Panc1 (cell line): ENCODE data around the gene KLF2. TPM values are rescaled to one million over a fixed set of nuclear protein-coding genes. Genes with fewer than 3 reads are reported as not detected.

Source experiments
- ATAC-seq: fragments of 200-7000 bp; cut with Tn5 transposase; 2 replicates; pipeline ENCODE4 v1.9.1; 2020; ENCODE audit warnings: mild to moderate bottlenecking, moderate library complexity
- BruUV-seq: library from RNA; stranded (reverse); fragments of 400-500 nt; replicated peaks from 2 replicates; lab custom pipeline; 2021; lab: Mats Ljungman, UMichigan
- CTCF ChIA-PET: fragments of 300-600 bp; sonication (Branson Sonifier 250); formaldehyde crosslinking; loops from one replicate; lab custom pipeline; 2022; ENCODE audit warnings: antibody characterized with exemption; lab: Charles Lee
- POLR2A ChIA-PET: fragments of 300-600 bp; sonication (Branson Sonifier 250); formaldehyde crosslinking; loops from one replicate; lab custom pipeline; 2022; ENCODE audit warnings: antibody characterized with exemption; lab: Charles Lee
- DNase-seq: peaks from one replicate; pipeline ENCODE4 v3.0.0-alpha.2; 2010; ENCODE audit warnings: low read depth, low spot score
- H3K27ac ChIP-seq: 2 replicates; pipeline ENCODE4 v1.5.1; 2011; ENCODE audit warnings: mild to moderate bottlenecking, low read length, inconsistent platforms
- H3K27me3 ChIP-seq: fragments of 200-500 bp; sonication (Bioruptor generic); 2 replicates; pipeline ENCODE4 v1.6.0; 2014; ENCODE audit warnings: low read length, inconsistent platforms; ENCODE audit not compliant: control insufficient read depth, insufficient read depth
- H3K36me3 ChIP-seq: fragments of 200-500 bp; sonication (Bioruptor generic); 2 replicates; pipeline ENCODE4 v1.5.1; 2014; ENCODE audit warnings: inconsistent platforms, mild to moderate bottlenecking, low read length, moderate library complexity; ENCODE audit not compliant: control insufficient read depth, insufficient read depth
- H3K4me1 ChIP-seq: 2 replicates; pipeline ENCODE4 v1.5.1; 2011; ENCODE audit warnings: inconsistent platforms, mild to moderate bottlenecking, low read length, moderate library complexity; ENCODE audit not compliant: control insufficient read depth, insufficient read depth
- H3K4me3 ChIP-seq, 2 experiments: 2 replicates each; pipeline ENCODE4 v1.5.1; 2011 to 2012; ENCODE audit warnings: low read depth in 2 of 2, low read length in 2 of 2, mild to moderate bottlenecking in 2 of 2, inconsistent platforms in 1 of 2, moderate library complexity in 1 of 2
- H3K9me3 ChIP-seq: fragments of 200-500 bp; sonication (Bioruptor generic); 2 replicates; pipeline ENCODE4 v1.5.1; 2014; ENCODE audit warnings: low read depth, mild to moderate bottlenecking, inconsistent platforms, low read length, moderate library complexity; ENCODE audit not compliant: control insufficient read depth, insufficient read depth
- CTCF ChIP-seq: fragments of 450-650 bp; IDR thresholded peaks from 2 replicates; pipeline ENCODE4 v1.5.1; 2017; ENCODE audit warnings: mild to moderate bottlenecking
- POLR2AphosphoS5 ChIP-seq: IDR thresholded peaks from 2 replicates; pipeline ENCODE4 v1.6.1; 2012; ENCODE audit warnings: mild to moderate bottlenecking, low read depth, low read length, moderate library complexity
- REST ChIP-seq, 2 experiments: IDR thresholded peaks; 2 replicates each; pipeline ENCODE4 v1.6.1; 2011 to 2012; ENCODE audit warnings: low read depth in 2 of 2, control low read depth in 1 of 2, low read length in 1 of 2, mild to moderate bottlenecking in 1 of 2, moderate library complexity in 1 of 2; ENCODE audit not compliant: insufficient read depth in 1 of 2
- SIN3A ChIP-seq: IDR thresholded peaks from 2 replicates; pipeline ENCODE4 v1.6.1; 2012; ENCODE audit warnings: low read depth, mild to moderate bottlenecking, low read length, moderate library complexity, borderline replicate concordance; ENCODE audit not compliant: insufficient read depth
- TCF7L2 ChIP-seq: IDR thresholded peaks from 2 replicates; pipeline ENCODE4 v1.6.1; 2011; ENCODE audit warnings: mild to moderate bottlenecking, low read depth, low read length, inconsistent platforms
- in situ Hi-C: cut with HindIII; loops from 2 replicates; pipeline ENCODE4 v1.10.0; 2016; ENCODE audit warnings: low sequenced_read_pairs, low pct_unique_long_range_greater_than_20kb
- intact Hi-C: fragments of 100-400 bp; cut with micrococcal nuclease; formaldehyde crosslinking; loops from one replicate; pipeline ENCODE4 v1.10.0; 2022; ENCODE audit not compliant: unreplicated experiment
- total RNA-seq: library from RNA; stranded (reverse); gene quantifications from one replicate; pipeline ENCODE4 v1.2.1, GENCODE V29; 2021; ENCODE audit not compliant: unreplicated experiment

Gene KLF2
- total RNA-seq, 1 experiment from 2014 or later, result 3.5 TPM

GRCh38 chr19:16369306-16369663 is 44.7 kb downstream of the KLF2 start:
- POLR2A ChIA-PET, result no interaction called here
- TF ChIP-seq POLR2AphosphoS5, result no peak
- no peak for TF ChIP-seq SIN3A
- TF ChIP-seq CTCF, result no peak
- no peak for TF ChIP-seq REST (IDR thresholded peaks at IDR 0.05; ENCODE audit: insufficient read depth in 1 of 2, low read depth in 2 of 2, low read length in 1 of 2)
- TF ChIP-seq TCF7L2, result no peak
- no peak overlapping the region for H3K27ac ChIP-seq
- no TSS peak for BruUV-seq
- H3K36me3 ChIP-seq, result no peaks in the 10 kb centered on the region
- DNase-seq (no peak), ATAC-seq (no peak)
- no peaks in the 10 kb centered on the region for H3K27me3 ChIP-seq
- H3K4me3 ChIP-seq, result no peak overlapping the region
- intact Hi-C loops (no loop called here), in situ Hi-C loops (no loop called here)
- no peaks in the 10 kb centered on the region for H3K4me1 ChIP-seq
- CTCF ChIA-PET, result no interaction called here
- H3K9me3 ChIP-seq, result no peaks in the 10 kb centered on the region

GRCh38 chr19:16369664-16370576 is 45.3 kb downstream of the KLF2 start:
- Histone ChIP-seq H3K9me3 (no peaks in the 10 kb centered on the region), H3K27ac (no peak overlapping the region), H3K27me3 (no peaks in the 10 kb centered on the region), H3K36me3 (no peaks in the 10 kb centered on the region), H3K4me1 (no peaks in the 10 kb centered on the region), H3K4me3 (no peak overlapping the region)
- in situ Hi-C loops (no loop called here), intact Hi-C loops (no loop called here)
- ChIA-PET POLR2A (no interaction called here), CTCF (no interaction called here)
- TF ChIP-seq SIN3A (no peak), CTCF (no peak), TCF7L2 (no peak), REST (IDR thresholded peaks at IDR 0.05; ENCODE audit: insufficient read depth in 1 of 2, low read depth in 2 of 2, low read length in 1 of 2) (no peak), POLR2AphosphoS5 (no peak)
- BruUV-seq, result no TSS peak
- DNase-seq (no peak), ATAC-seq (no peak)
